WTC11 (cell line): ENCODE measurements around the gene PHLDA2. TPM values are rescaled to one million over a fixed set of nuclear protein-coding genes. Genes with fewer than 3 reads are reported as not detected.
"Not testable (repeated sequence)": the region's sequence is repeated elsewhere in the genome, so short reads cannot be mapped to it uniquely, and the experiment has no call there.

ENCODE experiments used
- ATAC-seq: fragments of 200-7000 bp; cut with Tn5 transposase; 2 replicates; pipeline ENCODE4 v1.10.0; 2021; ENCODE audit warnings: mild to moderate bottlenecking, moderate library complexity
- CTCF ChIA-PET: fragments of 300-600 bp; sonication (Branson Sonifier 250); formaldehyde crosslinking; loops from one replicate; lab custom pipeline; 2021; ENCODE audit warnings: antibody characterized with exemption; lab: Charles Lee
- POLR2A ChIA-PET: fragments of 350-600 bp; sonication (Branson Sonifier 250); formaldehyde crosslinking; loops from one replicate; lab custom pipeline; 2021; ENCODE audit warnings: antibody characterized with exemption; lab: Charles Lee
- DNase-seq: peaks from one replicate; pipeline ENCODE4 v3.0.0; 2021; ENCODE audit warnings: low spot score
- H3K27ac Mint-ChIP-seq: 2 replicates; pipeline ENCODE4 v1.8.0; 2021; ENCODE audit warnings: mixed read lengths
- H3K27me3 Mint-ChIP-seq: 2 replicates; pipeline ENCODE4 v1.8.0; 2021; ENCODE audit warnings: low read depth, mild to moderate bottlenecking, moderate library complexity, mixed read lengths
- H3K36me3 Mint-ChIP-seq: 2 replicates; pipeline ENCODE4 v1.8.0; 2021; ENCODE audit warnings: mixed read lengths
- H3K4me1 Mint-ChIP-seq: 2 replicates; pipeline ENCODE4 v1.8.0; 2022; ENCODE audit warnings: mixed read lengths
- H3K4me3 Mint-ChIP-seq: 2 replicates; pipeline ENCODE4 v1.8.0; 2021; ENCODE audit warnings: mild to moderate bottlenecking, moderate library complexity, mixed read lengths
- H3K9me3 Mint-ChIP-seq: 2 replicates; pipeline ENCODE4 v1.8.0; 2021; ENCODE audit warnings: mixed read lengths
- CBFB ChIP-seq: sonication (generic); formaldehyde crosslinking; IDR thresholded peaks from 2 replicates; pipeline ENCODE4 v1.8.1; 2022; ENCODE audit warnings: mild to moderate bottlenecking, low read depth, missing genetic modification reagents
- CREB1 ChIP-seq: sonication (generic); formaldehyde crosslinking; IDR thresholded peaks from 2 replicates; pipeline ENCODE4 v1.8.0; 2023; ENCODE audit warnings: mild to moderate bottlenecking, missing genetic modification reagents
- GTF2I ChIP-seq: fragments of 250-450 bp; sonication (Bioruptor Pico); conservative IDR thresholded peaks from 2 replicates; pipeline ENCODE4 v1.4.0; 2021; ENCODE audit warnings: mild to moderate bottlenecking
- IRF2 ChIP-seq: sonication (generic); formaldehyde crosslinking; IDR thresholded peaks from 2 replicates; pipeline ENCODE4 v1.8.0; 2022; ENCODE audit warnings: low read depth, missing genetic modification reagents, borderline replicate concordance
- NFATC4 ChIP-seq: fragments of 250-450 bp; sonication (Bioruptor Pico); IDR thresholded peaks from 2 replicates; pipeline ENCODE4 v1.9.0; 2021; ENCODE audit warnings: mild to moderate bottlenecking
- NR1H2 ChIP-seq: sonication (generic); formaldehyde crosslinking; IDR thresholded peaks from 2 replicates; pipeline ENCODE4 v1.9.0; 2021; ENCODE audit warnings: mild to moderate bottlenecking, moderate library complexity, missing genetic modification reagents
- NR3C1 ChIP-seq: sonication (generic); formaldehyde crosslinking; conservative IDR thresholded peaks from 2 replicates; pipeline ENCODE4 v1.8.1; 2023; ENCODE audit warnings: low read depth, mild to moderate bottlenecking, missing genetic modification reagents
- ZNF121 ChIP-seq: sonication (generic); formaldehyde crosslinking; IDR thresholded peaks from 2 replicates; pipeline ENCODE4 v1.8.0; 2023; ENCODE audit warnings: missing genetic modification reagents
- total RNA-seq: library from RNA; stranded (reverse); gene quantifications from 3 replicates; pipeline ENCODE4 v1.2.3, GENCODE V29; 2021
- TF ChIP-seq, protein P1 (sequence below): sonication (generic); formaldehyde crosslinking; IDR thresholded peaks from 2 replicates; pipeline ENCODE4 v1.8.0; 2022; ENCODE audit warnings: mild to moderate bottlenecking, missing genetic modification reagents
- TF ChIP-seq, protein P2 (sequence below): fragments of 250-450 bp; sonication (Bioruptor Pico); IDR thresholded peaks from 2 replicates; pipeline ENCODE4 v1.9.0; 2021; ENCODE audit warnings: mild to moderate bottlenecking
- TF ChIP-seq, protein P3 (sequence below): fragments of 250-450 bp; sonication (Bioruptor Pico); IDR thresholded peaks from 2 replicates; pipeline ENCODE4 v1.8.0; 2021; ENCODE audit warnings: mild to moderate bottlenecking
- TF ChIP-seq, protein P4 (sequence below): fragments of 200-600 bp; IDR thresholded peaks from 2 replicates; pipeline ENCODE4 v1.8.0; 2022; ENCODE audit warnings: antibody characterized with exemption
- TF ChIP-seq, protein P5 (sequence below): sonication (generic); formaldehyde crosslinking; conservative IDR thresholded peaks from 2 replicates; pipeline ENCODE4 v1.8.1; 2023; ENCODE audit warnings: mild to moderate bottlenecking, low read depth, missing genetic modification reagents, moderate library complexity
- TF ChIP-seq, protein P6 (sequence below): sonication (generic); formaldehyde crosslinking; IDR thresholded peaks from 2 replicates; pipeline ENCODE4 v1.8.1; 2023; ENCODE audit warnings: mild to moderate bottlenecking, missing genetic modification reagents, moderate library complexity
- TF ChIP-seq, protein P7 (sequence below): sonication (generic); formaldehyde crosslinking; IDR thresholded peaks from 2 replicates; pipeline ENCODE4 v1.8.0; 2023; ENCODE audit warnings: missing genetic modification reagents

PHLDA2 gene
- total RNA-seq, 1 experiment from 2014 or later: 9.6 TPM

DNA sequence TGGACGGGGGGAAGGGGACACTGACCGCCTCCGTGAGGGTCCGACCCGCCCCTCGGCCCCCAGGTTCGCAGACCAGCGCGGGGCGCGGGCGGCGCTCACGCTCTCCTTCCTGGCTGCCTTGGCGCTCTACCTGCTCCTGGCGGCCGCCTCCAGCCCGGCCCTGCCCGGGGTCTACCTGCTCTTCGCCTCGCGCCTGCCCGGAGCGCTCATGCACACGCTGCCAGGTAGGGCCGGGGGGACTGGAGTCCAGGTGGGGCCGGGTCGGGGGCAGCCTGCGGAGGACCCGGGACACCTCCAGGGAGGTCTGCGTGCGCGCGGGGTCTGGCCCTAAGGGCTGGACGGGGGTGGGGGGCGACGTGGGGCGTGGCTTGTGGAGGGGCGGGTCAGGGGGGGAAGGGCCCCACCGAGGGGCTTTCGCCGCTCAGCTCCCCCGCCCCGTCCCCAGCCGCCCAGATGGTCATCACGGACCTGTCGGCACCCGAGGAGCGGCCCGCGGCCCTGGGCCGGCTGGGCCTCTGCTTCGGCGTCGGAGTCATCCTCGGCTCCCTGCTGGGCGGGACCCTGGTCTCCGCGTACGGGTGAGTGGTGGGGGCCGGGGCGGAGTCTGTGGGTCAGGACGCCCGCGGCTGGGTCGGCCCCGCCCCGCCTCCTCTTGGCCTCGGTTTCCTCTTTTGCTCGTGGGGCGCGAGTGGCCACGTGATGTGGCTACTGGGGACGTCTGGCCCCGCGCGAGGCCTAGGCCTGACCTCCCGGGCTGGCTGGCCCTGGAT, 19.9 kb downstream of the PHLDA2 start:
- CTCF ChIA-PET: interaction anchor here (4.4 kb wide), 1 partner anchor 18 kb away, joined by 16 read pairs; no protein-coding TSS in a partner anchor
- H3K4me1 Mint-ChIP-seq: no peaks in the 10 kb centered on the region
- TF ChIP-seq, protein P1, sequence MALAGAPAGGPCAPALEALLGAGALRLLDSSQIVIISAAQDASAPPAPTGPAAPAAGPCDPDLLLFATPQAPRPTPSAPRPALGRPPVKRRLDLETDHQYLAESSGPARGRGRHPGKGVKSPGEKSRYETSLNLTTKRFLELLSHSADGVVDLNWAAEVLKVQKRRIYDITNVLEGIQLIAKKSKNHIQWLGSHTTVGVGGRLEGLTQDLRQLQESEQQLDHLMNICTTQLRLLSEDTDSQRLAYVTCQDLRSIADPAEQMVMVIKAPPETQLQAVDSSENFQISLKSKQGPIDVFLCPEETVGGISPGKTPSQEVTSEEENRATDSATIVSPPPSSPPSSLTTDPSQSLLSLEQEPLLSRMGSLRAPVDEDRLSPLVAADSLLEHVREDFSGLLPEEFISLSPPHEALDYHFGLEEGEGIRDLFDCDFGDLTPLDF: no peak
- TF ChIP-seq, all 79 proteins: peak for 0
- ATAC-seq (peak; percentile 52), DNase-seq (peak; percentile 45)
- Mint-ChIP-seq H3K27ac (no peak overlapping the region), H3K4me3 (no peak overlapping the region), H3K36me3 (peaks cover 26% of the 10 kb centered on the region), H3K27me3 (peaks cover 43% of the 10 kb centered on the region), H3K9me3 (peaks cover 22% of the 10 kb centered on the region)
- POLR2A ChIA-PET: interaction anchor here (1.1 kb wide), 1 partner anchor 509 kb away, joined by 3 read pairs; the partner anchor contains the start of gene TSSC4

DNA sequence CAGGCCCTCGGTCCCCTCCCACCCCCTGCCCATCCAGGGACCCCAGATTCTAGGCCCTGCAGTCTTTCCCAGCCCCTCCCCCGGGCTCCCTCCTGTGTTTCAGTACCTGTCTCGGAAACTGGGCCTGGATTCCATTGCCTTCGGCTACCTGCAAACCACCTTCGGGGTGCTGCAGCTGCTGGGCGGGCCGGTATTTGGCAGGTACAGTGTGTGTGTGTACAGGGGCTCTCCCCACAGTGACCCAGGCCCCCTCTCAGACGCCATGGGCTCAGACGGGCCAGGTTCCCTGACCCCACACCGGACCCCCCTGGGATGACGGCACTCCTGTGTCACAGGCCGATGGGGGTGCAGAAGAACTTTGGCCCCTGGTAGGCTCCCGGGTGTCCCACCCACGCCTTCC, 21.1 kb downstream of the PHLDA2 start:
- ATAC-seq (no peak), DNase-seq (no peak)
- peaks cover 46% of the 10 kb centered on the region for H3K27me3 Mint-ChIP-seq
- H3K27ac Mint-ChIP-seq: no peak overlapping the region
- no peak overlapping the region for H3K4me3 Mint-ChIP-seq
- peaks cover 7% of the 10 kb centered on the region for H3K4me1 Mint-ChIP-seq
- 0 out of 2 replicates have a peak, but pooled peaks have one; percentile 17 for TF ChIP-seq ZNF121 (CRISPR knock-in tag)
- TF ChIP-seq, protein P2, sequence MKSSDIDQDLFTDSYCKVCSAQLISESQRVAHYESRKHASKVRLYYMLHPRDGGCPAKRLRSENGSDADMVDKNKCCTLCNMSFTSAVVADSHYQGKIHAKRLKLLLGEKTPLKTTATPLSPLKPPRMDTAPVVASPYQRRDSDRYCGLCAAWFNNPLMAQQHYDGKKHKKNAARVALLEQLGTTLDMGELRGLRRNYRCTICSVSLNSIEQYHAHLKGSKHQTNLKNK (CRISPR knock-in tag): no peak
- ChIA-PET POLR2A (no interaction called here), CTCF (interaction anchor here (4.4 kb wide), 1 partner anchor 16 kb away, joined by 16 read pairs; no protein-coding TSS in a partner anchor)
- peaks cover 22% of the 10 kb centered on the region for H3K9me3 Mint-ChIP-seq
- peaks cover 26% of the 10 kb centered on the region for H3K36me3 Mint-ChIP-seq

DNA sequence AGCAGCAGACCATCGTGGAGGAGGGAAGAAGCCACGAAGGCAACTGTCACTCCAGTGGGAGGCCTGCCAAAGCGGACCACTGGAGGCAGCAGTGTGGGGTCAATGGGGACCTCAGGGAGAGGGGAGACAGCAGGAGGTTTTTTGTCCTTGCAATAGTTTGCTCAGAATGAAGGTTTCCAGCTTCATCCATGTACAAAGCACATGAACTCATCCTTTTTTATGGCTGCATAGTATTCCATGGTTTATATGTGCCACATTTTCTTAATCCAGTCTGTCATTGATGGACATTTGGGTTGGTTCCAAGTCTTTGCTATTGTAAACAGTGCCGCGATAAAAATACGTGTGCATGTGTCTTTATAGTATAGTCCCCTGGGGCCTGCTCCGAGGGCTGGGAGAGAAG, 23.9 kb downstream of the PHLDA2 start:
- CTCF ChIA-PET: interaction anchor here (3.8 kb wide), 1 partner anchor 24 kb away, joined by 19 read pairs; the partner anchor contains the start of gene PHLDA2
- Mint-ChIP-seq H3K4me1 (peaks cover 19% of the 10 kb centered on the region), H3K9me3 (peaks cover 22% of the 10 kb centered on the region), H3K27me3 (peaks cover 52% of the 10 kb centered on the region), H3K36me3 (peaks cover 26% of the 10 kb centered on the region)
- DNase-seq, H3K4me3 Mint-ChIP-seq, ATAC-seq, H3K27ac Mint-ChIP-seq, POLR2A ChIA-PET: not testable (repeated sequence)

DNA sequence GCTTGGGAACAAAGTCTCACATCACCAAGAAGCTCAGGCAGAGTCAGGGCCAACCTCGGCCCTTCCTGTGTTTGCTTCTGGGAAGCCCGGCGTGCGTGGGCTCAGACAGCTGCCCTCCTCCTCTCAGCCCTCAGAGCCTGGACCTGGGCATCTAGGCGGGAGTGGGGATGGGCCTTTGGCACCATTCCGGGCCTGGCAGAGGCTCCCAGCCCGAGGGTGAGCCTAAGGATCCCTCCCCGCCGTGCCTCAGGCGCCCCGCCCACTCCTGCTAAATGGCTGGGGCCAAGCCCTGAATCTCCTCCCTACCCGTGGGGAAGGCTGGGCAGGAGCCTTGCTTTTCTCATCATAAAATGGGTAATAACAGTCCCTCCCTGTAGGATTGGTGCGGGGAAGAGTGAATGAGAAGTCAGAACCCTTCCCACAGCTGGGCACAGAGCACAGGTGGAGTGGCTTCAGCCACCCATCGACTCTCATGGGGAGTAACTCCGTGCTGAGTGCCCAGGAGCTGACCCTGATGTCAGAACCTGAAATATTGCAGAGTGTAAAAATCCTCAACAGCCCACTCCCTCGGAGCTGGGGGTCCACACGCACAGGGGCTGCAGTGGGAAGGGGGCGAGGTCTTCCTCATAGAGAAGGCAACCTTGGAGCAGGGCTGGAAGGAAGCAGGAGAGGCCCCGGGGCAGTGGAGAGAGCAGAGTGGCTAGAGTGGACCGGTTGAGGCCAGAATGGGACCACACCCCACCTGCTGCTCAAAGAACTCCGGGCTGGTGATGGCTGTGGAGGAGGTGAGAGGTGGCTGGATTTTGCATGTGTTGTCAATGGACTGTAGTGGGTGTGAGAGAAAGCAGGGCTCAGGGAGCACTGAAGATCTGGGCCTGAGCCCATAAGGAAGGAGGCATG, 24.8 kb downstream of the PHLDA2 start:
- Mint-ChIP-seq H3K9me3 (peaks cover 22% of the 10 kb centered on the region), H3K27ac (no peak overlapping the region), H3K4me1 (peaks cover 27% of the 10 kb centered on the region), H3K36me3 (peaks cover 26% of the 10 kb centered on the region), H3K27me3 (peaks cover 55% of the 10 kb centered on the region), H3K4me3 (peak overlapping the region; percentile 66)
- DNase-seq (no peak), ATAC-seq (no peak)
- ChIA-PET CTCF (interaction anchor here (2.7 to 4.6 kb wide), 3 partner anchors 12 to 372 kb away, joined by 11 to 46 read pairs (median 19); partner anchors contain the start of gene PHLDA2), POLR2A (interaction anchor here (1.0 kb wide), 1 partner anchor 25 kb away, joined by 3 read pairs; no protein-coding TSS in a partner anchor)
- TF ChIP-seq GTF2I (CRISPR knock-in tag) (no peak), NR1H2 (CRISPR knock-in tag) (no peak), NFATC4 (CRISPR knock-in tag) (no peak), NR3C1 (no peak), IRF2 (CRISPR knock-in tag) (no peak), CREB1 (CRISPR knock-in tag) (no peak), CBFB (CRISPR knock-in tag) (no peak)
- TF ChIP-seq, protein P3, sequence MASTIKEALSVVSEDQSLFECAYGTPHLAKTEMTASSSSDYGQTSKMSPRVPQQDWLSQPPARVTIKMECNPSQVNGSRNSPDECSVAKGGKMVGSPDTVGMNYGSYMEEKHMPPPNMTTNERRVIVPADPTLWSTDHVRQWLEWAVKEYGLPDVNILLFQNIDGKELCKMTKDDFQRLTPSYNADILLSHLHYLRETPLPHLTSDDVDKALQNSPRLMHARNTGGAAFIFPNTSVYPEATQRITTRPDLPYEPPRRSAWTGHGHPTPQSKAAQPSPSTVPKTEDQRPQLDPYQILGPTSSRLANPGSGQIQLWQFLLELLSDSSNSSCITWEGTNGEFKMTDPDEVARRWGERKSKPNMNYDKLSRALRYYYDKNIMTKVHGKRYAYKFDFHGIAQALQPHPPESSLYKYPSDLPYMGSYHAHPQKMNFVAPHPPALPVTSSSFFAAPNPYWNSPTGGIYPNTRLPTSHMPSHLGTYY (CRISPR knock-in tag): no peak
- TF ChIP-seq, protein P4, sequence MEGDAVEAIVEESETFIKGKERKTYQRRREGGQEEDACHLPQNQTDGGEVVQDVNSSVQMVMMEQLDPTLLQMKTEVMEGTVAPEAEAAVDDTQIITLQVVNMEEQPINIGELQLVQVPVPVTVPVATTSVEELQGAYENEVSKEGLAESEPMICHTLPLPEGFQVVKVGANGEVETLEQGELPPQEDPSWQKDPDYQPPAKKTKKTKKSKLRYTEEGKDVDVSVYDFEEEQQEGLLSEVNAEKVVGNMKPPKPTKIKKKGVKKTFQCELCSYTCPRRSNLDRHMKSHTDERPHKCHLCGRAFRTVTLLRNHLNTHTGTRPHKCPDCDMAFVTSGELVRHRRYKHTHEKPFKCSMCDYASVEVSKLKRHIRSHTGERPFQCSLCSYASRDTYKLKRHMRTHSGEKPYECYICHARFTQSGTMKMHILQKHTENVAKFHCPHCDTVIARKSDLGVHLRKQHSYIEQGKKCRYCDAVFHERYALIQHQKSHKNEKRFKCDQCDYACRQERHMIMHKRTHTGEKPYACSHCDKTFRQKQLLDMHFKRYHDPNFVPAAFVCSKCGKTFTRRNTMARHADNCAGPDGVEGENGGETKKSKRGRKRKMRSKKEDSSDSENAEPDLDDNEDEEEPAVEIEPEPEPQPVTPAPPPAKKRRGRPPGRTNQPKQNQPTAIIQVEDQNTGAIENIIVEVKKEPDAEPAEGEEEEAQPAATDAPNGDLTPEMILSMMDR: no peak
- TF ChIP-seq, protein P5, sequence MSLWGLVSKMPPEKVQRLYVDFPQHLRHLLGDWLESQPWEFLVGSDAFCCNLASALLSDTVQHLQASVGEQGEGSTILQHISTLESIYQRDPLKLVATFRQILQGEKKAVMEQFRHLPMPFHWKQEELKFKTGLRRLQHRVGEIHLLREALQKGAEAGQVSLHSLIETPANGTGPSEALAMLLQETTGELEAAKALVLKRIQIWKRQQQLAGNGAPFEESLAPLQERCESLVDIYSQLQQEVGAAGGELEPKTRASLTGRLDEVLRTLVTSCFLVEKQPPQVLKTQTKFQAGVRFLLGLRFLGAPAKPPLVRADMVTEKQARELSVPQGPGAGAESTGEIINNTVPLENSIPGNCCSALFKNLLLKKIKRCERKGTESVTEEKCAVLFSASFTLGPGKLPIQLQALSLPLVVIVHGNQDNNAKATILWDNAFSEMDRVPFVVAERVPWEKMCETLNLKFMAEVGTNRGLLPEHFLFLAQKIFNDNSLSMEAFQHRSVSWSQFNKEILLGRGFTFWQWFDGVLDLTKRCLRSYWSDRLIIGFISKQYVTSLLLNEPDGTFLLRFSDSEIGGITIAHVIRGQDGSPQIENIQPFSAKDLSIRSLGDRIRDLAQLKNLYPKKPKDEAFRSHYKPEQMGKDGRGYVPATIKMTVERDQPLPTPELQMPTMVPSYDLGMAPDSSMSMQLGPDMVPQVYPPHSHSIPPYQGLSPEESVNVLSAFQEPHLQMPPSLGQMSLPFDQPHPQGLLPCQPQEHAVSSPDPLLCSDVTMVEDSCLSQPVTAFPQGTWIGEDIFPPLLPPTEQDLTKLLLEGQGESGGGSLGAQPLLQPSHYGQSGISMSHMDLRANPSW: no peak
- TF ChIP-seq, protein P6, sequence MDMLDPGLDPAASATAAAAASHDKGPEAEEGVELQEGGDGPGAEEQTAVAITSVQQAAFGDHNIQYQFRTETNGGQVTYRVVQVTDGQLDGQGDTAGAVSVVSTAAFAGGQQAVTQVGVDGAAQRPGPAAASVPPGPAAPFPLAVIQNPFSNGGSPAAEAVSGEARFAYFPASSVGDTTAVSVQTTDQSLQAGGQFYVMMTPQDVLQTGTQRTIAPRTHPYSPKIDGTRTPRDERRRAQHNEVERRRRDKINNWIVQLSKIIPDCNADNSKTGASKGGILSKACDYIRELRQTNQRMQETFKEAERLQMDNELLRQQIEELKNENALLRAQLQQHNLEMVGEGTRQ: no peak
- TF ChIP-seq, protein P7, sequence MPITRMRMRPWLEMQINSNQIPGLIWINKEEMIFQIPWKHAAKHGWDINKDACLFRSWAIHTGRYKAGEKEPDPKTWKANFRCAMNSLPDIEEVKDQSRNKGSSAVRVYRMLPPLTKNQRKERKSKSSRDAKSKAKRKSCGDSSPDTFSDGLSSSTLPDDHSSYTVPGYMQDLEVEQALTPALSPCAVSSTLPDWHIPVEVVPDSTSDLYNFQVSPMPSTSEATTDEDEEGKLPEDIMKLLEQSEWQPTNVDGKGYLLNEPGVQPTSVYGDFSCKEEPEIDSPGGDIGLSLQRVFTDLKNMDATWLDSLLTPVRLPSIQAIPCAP (CRISPR knock-in tag): no peak
